Transverse colon (tissue), 4 donors: ENCODE data around the gene HPDL.

Source experiments
- EP300 ChIP-seq: sonication (generic); formaldehyde crosslinking; IDR thresholded peaks from one replicate; pipeline ENCODE4 v1.6.1; 2017; ENCODE audit warnings: antibody characterized with exemption, low read depth
- POLR2AphosphoS5 ChIP-seq, 3 donors: sonication (generic); formaldehyde crosslinking; IDR thresholded peaks; one replicate each; pipeline ENCODE4 v1.6.1; 2016; ENCODE audit warnings: antibody characterized with exemption in 3 of 3
- TF ChIP-seq, protein P1 (sequence below), 5 experiments: fragments of 200-600 bp in 3 of 5; fragments of 450-650 bp in 2 of 5; sonication (generic) in 3 of 5; IDR thresholded peaks; 1 replicate in 2 of 5; 2 replicates in 3 of 5; pipeline ENCODE4 v1.5.1; 2016 to 2017; ENCODE audit warnings: antibody characterized with exemption in 5 of 5, inconsistent platforms in 3 of 5, mild to moderate bottlenecking in 2 of 5, moderate library complexity in 1 of 5

GRCh38 chr1:45319761-45320160 lies 6.9 kb upstream of the HPDL start:
- TF ChIP-seq, protein P1, sequence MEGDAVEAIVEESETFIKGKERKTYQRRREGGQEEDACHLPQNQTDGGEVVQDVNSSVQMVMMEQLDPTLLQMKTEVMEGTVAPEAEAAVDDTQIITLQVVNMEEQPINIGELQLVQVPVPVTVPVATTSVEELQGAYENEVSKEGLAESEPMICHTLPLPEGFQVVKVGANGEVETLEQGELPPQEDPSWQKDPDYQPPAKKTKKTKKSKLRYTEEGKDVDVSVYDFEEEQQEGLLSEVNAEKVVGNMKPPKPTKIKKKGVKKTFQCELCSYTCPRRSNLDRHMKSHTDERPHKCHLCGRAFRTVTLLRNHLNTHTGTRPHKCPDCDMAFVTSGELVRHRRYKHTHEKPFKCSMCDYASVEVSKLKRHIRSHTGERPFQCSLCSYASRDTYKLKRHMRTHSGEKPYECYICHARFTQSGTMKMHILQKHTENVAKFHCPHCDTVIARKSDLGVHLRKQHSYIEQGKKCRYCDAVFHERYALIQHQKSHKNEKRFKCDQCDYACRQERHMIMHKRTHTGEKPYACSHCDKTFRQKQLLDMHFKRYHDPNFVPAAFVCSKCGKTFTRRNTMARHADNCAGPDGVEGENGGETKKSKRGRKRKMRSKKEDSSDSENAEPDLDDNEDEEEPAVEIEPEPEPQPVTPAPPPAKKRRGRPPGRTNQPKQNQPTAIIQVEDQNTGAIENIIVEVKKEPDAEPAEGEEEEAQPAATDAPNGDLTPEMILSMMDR (IDR thresholded peaks at IDR 0.05): no peak
- TF ChIP-seq POLR2AphosphoS5 (IDR thresholded peaks at IDR 0.05) (no peak), EP300 (no peak)
